GM19328 (cell line): ENCODE measurements around the gene ANO7.

Experiments
- ATAC-seq: cut with Tn5 transposase; IDR thresholded peaks from one replicate; pipeline ENCODE4 v1.9.1; 2021; ENCODE audit warnings: mild to moderate bottlenecking, moderate library complexity; ENCODE audit not compliant: unreplicated experiment

Gene ANO7

DNA sequence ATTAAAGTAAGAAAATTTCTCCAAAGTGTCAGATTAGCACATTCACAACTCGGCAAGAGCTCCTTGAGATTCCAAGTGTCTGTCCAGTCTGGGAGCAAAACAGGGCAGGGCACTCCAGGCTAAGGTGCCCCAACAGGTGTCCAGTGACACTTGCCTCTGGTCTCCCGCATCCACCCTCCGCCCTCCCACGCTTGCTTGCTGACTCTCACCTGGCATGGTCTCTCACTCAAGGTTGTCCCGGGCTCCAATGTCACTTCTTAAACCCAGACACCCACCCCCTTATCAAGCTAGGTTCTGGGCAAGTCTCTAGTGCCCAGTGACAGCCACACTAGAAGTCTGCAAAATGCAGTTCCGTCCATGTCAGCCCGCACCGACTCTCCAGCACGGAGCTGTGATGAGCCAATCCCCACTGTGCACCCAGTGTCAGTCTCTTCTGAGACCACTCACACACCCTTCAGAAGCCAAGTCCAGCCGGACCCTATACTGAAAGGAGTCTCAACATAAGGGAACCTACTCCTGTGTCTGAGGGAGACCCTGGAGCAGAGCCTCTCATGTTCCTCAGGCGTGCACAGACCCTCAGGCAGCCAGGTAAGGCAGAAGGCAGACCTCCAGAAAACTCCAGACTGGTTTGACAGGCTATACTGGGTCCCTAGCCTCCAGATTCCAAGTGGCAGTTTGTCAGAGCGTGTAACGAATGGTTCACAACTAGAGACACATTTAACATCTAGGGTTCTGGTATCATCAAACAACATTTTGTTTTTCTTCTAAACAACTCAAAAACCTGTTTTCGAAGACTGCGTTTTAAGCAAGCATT, 81.4 kb downstream of the ANO7 start:
- ATAC-seq, result no peak

DNA sequence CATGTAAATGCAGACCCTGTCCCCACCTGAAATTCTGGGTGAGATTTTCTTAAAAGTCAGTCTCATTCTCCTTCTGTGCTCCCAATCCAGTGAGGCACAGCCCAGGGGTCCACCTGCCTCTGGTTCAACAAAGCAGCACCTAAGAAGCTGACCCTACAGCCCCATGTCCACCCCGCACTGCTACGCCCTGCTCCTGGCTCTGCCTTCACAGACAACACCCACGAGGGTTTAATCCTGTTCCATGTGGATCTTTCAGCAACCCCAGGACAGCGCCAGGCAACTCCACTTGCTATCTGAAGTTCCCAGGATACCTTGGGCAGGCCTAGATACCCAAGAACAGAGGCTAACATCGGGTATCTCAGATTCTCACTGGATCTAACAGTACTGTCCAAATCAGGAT, 82.1 kb downstream of the ANO7 start:
- no peak for ATAC-seq

DNA sequence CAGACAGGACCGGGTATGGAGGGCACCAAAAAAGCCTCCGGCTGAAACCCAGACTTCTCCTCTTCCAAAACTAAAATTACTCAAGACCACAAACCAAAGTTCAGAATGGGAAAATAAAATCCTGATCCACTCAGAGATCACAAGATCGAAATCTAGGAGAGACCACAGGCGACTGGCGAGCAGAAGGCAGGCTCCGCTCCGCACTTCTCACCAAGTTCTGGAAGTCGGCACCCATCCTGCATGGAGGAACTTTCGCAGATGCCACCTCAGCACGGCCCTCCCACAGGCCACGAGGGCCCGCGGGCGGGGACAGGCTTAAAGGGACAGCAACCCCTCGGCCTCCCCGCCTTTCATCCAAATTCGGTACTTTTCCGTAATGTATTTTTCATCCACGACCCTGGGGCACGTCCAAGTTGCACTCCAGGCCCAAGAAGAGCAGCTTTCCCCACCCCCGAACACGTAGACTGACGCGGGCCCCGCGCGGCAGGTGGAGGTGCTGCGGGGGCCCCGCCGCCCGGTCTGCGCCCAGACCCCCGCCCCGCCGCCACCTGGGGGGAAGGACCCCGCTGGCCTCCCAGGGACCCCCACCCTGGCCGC, 83.3 kb downstream of the ANO7 start:
- ATAC-seq, result peak; percentile 26

DNA sequence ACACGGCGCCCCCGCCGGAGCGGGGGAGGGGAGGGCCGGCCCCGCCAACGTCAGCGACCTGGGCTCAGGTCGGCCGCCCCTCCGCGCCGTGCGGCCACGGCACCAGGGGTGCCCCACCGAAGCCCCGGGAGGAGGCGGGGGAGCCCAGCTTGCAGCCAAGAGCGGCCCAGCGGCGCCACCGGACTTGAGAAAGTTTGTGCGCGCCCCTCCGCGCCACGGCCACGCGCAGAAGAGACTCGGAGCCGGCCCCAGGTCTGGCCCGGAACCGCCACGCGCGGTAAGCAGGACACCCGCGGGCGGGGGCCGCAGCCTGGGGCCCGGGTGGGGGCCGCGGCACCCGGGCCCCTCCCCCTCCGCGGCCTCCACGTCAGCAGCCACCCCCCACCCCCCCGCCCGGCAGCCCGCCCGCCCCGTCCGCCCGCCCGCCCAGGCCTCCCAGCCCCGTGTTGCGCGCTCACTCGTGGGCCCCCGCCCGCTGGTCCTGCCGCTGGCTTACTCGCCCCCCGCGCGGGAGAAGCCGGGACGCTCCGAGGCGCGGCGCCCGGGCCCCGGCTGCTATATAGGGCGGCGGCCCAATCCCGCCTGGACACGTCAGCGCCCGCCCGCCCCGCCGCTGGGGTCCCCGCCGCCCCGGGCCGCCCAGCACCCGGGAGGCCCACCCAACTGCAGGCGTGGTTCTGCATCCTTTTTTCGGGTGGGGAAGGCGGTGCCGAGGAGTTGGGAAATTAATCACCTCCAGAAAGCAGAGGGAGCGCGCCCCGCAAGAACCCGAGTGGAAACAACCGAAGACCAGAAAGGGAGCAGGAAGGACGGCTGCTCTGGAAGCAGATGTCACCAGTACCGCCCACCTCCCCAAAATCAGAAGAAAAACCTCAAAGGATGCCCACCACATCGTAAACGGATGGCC, 84.1 kb downstream of the ANO7 start:
- ATAC-seq, result peak; percentile 47

DNA sequence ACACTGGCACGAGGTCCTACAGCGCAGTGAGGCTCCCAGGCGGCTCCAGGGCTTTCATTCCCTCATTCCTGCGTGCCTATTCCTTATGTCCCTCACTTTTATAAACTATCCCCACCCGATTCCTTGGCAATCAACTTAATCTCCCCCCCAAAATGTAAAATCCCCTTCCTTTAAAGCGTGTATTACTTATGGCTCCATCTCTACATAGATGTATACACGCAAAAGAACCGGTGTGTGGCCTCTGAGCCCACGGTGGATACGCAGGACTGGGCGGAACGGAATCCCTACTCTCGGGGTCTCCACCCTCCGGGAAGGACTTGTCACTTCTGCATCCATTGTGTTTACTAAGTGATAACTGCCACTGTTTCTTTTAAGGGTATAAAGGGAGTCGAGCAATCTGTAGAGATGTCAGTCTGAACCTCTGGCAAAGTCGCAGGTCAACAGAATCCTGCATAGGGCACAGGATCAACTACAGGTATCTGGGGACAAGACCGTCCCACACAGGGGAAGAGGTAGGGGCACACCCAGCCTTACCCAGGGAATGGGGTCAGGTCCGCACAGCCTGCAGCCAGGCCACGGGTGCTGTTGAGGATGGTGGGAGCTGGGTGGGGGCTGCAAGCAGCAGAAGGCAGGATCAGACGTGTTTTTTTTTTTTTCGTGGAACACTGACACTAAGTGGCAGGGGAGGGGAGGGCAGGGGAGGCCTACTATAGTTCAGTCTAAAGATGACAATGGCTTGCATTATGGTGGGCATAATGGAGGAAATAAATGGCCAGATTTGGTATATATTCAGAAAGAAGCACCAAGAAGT, 84.9 kb downstream of the ANO7 start:
- ATAC-seq, result no peak

DNA sequence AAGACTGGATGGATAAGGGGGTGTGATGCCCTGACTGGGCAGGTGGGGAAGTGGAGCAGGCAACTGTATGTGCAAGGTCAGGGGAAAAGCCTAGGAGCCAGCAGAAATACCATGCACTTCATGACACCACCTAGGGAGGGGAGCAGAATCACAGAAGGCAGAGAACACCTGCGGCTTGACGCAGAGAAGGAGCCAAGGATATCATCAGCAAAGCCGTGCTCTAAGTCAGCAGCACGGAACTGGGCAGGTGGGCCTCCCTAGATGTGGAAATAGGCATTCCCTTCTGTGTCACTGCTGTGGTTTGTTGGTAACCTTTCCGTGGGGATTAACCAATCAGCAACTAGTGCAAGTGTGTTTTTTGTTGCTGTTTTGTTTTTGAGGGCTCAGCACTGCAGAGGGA, 85.7 kb downstream of the ANO7 start:
- no peak for ATAC-seq
